ENCODE results near the gene PPP1R14B. TPM values are rescaled to one million over a fixed set of nuclear protein-coding genes. Genes with fewer than 3 reads are reported as not detected.
A peak's percentile ranks its signal among the peaks of the same experiment; 100 is the strongest.

PPP1R14B gene
- total RNA-seq, 1 experiment from 2014 or later, result 467 TPM

GRCh38 chr11:64260147-64260708 is 13.5 kb upstream of the PPP1R14B start:
- DNase-seq (ENCODE audit: low read depth in 1 of 2, low spot score in 2 of 2), result no peak

DNA sequence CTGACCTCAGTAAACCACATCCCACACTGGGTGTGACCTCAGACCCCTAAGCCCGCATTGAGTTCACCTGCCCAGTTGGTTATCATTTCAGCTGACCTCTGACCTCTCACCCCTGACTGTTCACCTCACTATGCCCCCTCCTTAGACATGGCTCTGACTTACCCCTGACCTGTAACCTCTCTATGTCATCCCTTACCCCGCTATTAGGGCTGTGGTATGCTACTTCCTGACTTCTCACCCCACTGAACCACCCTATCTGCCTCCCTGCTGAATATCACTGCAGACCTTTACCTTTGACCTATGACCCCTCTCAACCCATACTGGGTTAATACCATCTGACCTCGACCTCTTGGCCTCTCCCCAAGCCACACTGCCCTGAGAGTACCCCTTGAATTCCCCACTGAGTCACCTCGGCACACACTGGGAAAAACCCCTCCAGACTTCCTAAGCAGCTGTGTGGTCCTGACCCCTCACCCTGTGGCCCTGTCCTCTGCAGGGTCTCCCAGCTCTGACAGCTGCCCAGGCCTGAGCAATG is 12.9 kb upstream of the PPP1R14B start:
- no peak for DNase-seq (ENCODE audit: low read depth in 1 of 2, low spot score in 2 of 2)

More at GRCh38 chr11:64260147-64260708, 13.5 kb upstream of the PPP1R14B start:
- no peak overlapping the region for H3K4me3 ChIP-seq
- H3K27me3 ChIP-seq (replicated peaks), result no peaks in the 10 kb centered on the region
- H3K36me3 ChIP-seq, result peaks cover 93% of the 10 kb centered on the region
- no peak overlapping the region for H3K27ac ChIP-seq
- H3K9me3 ChIP-seq (replicated peaks), result no peaks in the 10 kb centered on the region
- H3K4me1 ChIP-seq (replicated peaks), result peaks cover 19% of the 10 kb centered on the region

GRCh38 chr11:64258946-64259532 is 12.3 kb upstream of the PPP1R14B start:
- H3K9me3 ChIP-seq (replicated peaks), result no peaks in the 10 kb centered on the region
- no peaks in the 10 kb centered on the region for H3K27me3 ChIP-seq (replicated peaks)
- no peak overlapping the region for H3K4me3 ChIP-seq
- H3K27ac ChIP-seq, result no peak overlapping the region
- peaks cover 97% of the 10 kb centered on the region for H3K36me3 ChIP-seq
- DNase-seq (ENCODE audit: low read depth in 1 of 2, low spot score in 2 of 2), result no peak
- peaks cover 19% of the 10 kb centered on the region for H3K4me1 ChIP-seq (replicated peaks)

More for the DNA sequence above, 12.9 kb upstream of the PPP1R14B start:
- Histone ChIP-seq H3K9me3 (replicated peaks) (no peaks in the 10 kb centered on the region), H3K4me1 (replicated peaks) (peaks cover 19% of the 10 kb centered on the region), H3K27me3 (replicated peaks) (no peaks in the 10 kb centered on the region), H3K4me3 (no peak overlapping the region), H3K36me3 (peaks cover 97% of the 10 kb centered on the region), H3K27ac (no peak overlapping the region)

DNA sequence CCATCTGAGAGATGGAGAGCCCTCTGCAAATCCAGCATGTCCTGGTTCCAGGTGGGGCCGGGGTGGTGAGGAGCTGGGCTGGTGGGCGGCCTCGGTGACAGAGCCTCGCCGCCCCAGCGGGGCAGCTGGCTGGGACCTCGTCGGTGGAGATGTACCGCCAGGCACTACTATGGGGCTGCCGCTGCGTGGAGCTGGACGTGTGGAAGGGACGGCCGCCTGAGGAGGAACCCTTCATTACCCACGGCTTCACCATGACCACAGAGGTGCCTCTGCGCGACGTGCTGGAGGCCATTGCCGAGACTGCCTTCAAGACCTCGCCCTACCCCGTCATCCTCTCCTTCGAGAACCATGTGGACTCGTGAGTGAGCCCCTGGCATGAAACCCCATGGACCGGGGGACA is 11.6 kb upstream of the PPP1R14B start:
- H3K27ac ChIP-seq, result no peak overlapping the region
- H3K27me3 ChIP-seq (replicated peaks), result no peaks in the 10 kb centered on the region
- no peak for DNase-seq (ENCODE audit: low read depth in 1 of 2, low spot score in 2 of 2)
- H3K36me3 ChIP-seq, result peaks cover 90% of the 10 kb centered on the region
- H3K9me3 ChIP-seq (replicated peaks), result no peaks in the 10 kb centered on the region
- H3K4me3 ChIP-seq, result no peak overlapping the region
- H3K4me1 ChIP-seq (replicated peaks), result peaks cover 16% of the 10 kb centered on the region

GRCh38 chr11:64256300-64256699 is 9.6 kb upstream of the PPP1R14B start:
- Histone ChIP-seq H3K4me3 (no peak overlapping the region), H3K9me3 (replicated peaks) (peaks cover 3% of the 10 kb centered on the region; the same call in 1 of the 2 replicates), H3K27ac (no peak overlapping the region), H3K4me1 (replicated peaks) (peaks cover 18% of the 10 kb centered on the region), H3K36me3 (peaks cover 77% of the 10 kb centered on the region), H3K27me3 (replicated peaks) (no peaks in the 10 kb centered on the region)
- DNase-seq (ENCODE audit: low read depth in 1 of 2, low spot score in 2 of 2), result no peak

GRCh38 chr11:64255135-64256128 is 8.7 kb upstream of the PPP1R14B start:
- Histone ChIP-seq H3K27me3 (replicated peaks) (no peaks in the 10 kb centered on the region), H3K4me1 (replicated peaks) (peaks cover 25% of the 10 kb centered on the region), H3K36me3 (peaks cover 70% of the 10 kb centered on the region), H3K27ac (no peak overlapping the region), H3K9me3 (replicated peaks) (peaks cover 3% of the 10 kb centered on the region; the same call in 1 of the 2 replicates), H3K4me3 (no peak overlapping the region)
- DNase-seq (ENCODE audit: low read depth in 1 of 2, low spot score in 2 of 2), result no peak

- no peak for DNase-seq (ENCODE audit: low read depth in 1 of 2, low spot score in 2 of 2)
- Histone ChIP-seq H3K27me3 (replicated peaks) (no peaks in the 10 kb centered on the region), H3K36me3 (peaks cover 59% of the 10 kb centered on the region), H3K9me3 (replicated peaks) (peaks cover 3% of the 10 kb centered on the region; the same call in 1 of the 2 replicates), H3K4me1 (replicated peaks) (peaks cover 25% of the 10 kb centered on the region), H3K4me3 (no peak overlapping the region), H3K27ac (no peak overlapping the region)
Observed at GRCh38 chr11:64254326-64254725, 7.6 kb upstream of the PPP1R14B start.

GRCh38 chr11:64253481-64253880 is 6.7 kb upstream of the PPP1R14B start:
- no peak for DNase-seq (ENCODE audit: low read depth in 1 of 2, low spot score in 2 of 2)

GRCh38 chr11:64253043-64253442 is 6.3 kb upstream of the PPP1R14B start:
- Histone ChIP-seq H3K36me3 (peaks cover 46% of the 10 kb centered on the region), H3K27ac (no peak overlapping the region), H3K9me3 (replicated peaks) (peaks cover 3% of the 10 kb centered on the region; the same call in 1 of the 2 replicates), H3K4me3 (no peak overlapping the region; the same call in 1 of the 2 replicates), H3K27me3 (replicated peaks) (no peaks in the 10 kb centered on the region), H3K4me1 (replicated peaks) (peaks cover 25% of the 10 kb centered on the region)
- no peak for DNase-seq (ENCODE audit: low read depth in 1 of 2, low spot score in 2 of 2)

More at GRCh38 chr11:64253481-64253880, 6.7 kb upstream of the PPP1R14B start:
- Histone ChIP-seq H3K36me3 (peaks cover 51% of the 10 kb centered on the region), H3K27me3 (replicated peaks) (no peaks in the 10 kb centered on the region), H3K9me3 (replicated peaks) (peaks cover 3% of the 10 kb centered on the region; the same call in 1 of the 2 replicates), H3K27ac (no peak overlapping the region), H3K4me3 (no peak overlapping the region), H3K4me1 (replicated peaks) (peaks cover 25% of the 10 kb centered on the region)

DNA sequence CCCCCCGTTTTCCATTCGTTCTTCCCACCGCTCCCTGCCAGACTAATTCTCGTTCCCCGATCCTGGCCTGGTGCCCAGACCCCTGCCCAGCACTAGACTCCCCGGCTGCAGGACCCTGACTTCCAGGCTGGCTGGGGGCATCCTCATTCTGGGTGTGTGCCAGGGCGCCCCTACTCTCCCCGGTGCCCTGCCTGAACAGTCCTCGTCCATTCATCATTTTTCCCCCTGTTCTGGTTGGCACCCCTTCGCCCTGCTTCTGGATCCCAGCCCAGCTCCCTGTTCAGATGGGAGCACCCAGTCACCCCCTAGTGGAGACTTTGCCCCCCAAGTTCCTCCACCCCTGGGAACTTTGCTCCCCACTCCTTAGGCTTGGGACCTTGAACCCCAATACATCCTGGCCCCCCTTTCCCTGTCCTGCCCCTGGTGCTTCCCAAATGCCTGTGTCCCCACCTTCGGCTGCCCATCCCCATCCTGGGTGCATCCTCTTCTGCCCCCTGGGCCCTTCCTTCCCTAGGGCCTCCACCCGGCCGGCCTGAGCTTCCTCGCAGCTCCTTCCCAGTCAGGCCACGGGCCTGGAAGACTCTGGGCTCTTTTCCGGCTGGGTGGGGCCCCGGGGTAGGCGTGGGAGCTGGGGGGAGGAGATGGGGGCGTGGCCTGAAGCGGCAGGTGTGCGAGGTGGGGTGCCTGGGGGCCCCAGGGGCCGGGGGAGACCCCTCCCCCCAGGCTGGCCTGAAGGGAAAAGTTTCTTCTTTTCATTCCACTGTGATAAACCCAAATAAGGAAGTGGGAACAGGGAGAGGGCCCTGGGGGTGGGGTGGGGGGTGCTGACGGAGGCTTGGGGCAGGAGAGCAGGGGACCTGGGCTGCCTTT is 5.5 kb upstream of the PPP1R14B start:
- peaks cover 34% of the 10 kb centered on the region for H3K4me1 ChIP-seq (replicated peaks)
- H3K36me3 ChIP-seq, result peaks cover 38% of the 10 kb centered on the region
- peak; percentile 57 to 74 for DNase-seq (ENCODE audit: low read depth in 1 of 2, low spot score in 2 of 2)
- peak overlapping the region; percentile 95 for H3K4me3 ChIP-seq
- peaks cover 3% of the 10 kb centered on the region; the same call in 1 of the 2 replicates for H3K9me3 ChIP-seq (replicated peaks)
- H3K27ac ChIP-seq, result peak overlapping the region; percentile 37
- no peaks in the 10 kb centered on the region for H3K27me3 ChIP-seq (replicated peaks)

GRCh38 chr11:64251753-64252002 is 4.9 kb upstream of the PPP1R14B start:
- Histone ChIP-seq H3K4me3 (peak overlapping the region; percentile 95), H3K27me3 (replicated peaks) (no peaks in the 10 kb centered on the region), H3K4me1 (replicated peaks) (peaks cover 38% of the 10 kb centered on the region), H3K36me3 (peaks cover 34% of the 10 kb centered on the region), H3K27ac (peak overlapping the region; percentile 37), H3K9me3 (replicated peaks) (peaks cover 3% of the 10 kb centered on the region; the same call in 1 of the 2 replicates)
- peak in 1 of 2 experiments; percentile 43 for DNase-seq (ENCODE audit: low read depth in 1 of 2, low spot score in 2 of 2)

DNA sequence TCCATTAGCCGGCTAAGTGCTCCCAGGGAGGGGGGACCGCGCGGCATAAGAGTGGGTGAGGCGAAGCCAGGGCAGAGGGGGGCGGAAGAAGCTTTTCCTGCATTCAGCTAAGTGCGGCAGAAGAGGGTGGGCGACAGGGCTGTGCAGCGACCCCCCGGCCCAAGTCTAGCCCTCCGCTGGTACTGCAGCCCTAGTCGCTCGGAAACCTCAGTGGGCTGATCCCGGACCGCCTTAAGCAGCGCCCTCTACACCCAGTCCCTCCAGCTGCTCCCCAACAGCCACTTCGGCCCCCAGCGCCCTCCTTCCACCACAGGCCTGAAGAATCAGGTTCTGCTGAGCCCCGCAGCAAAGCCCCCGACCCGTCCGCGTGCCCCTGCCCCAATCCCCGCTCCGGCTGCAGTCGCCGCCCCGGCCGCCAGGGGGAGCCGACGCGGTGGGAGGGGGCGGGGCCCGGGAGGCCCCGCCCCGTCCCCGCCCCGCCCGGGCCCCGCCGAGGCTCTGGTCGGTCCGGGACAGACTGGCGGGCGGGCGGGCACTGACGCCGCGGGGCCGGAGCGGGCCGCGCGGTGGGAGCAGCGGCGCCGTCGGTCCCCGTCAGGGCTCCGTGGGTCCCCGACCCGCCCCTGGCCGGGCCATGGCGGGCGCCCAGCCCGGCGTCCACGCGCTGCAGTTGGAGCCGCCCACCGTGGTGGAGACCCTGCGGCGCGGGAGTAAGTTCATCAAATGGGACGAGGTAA is 4.4 kb upstream of the PPP1R14B start, which contains the start of gene PLCB3:
Gene PLCB3, plus strand, starts transcription at position 515 of the 737 bp plus-strand sequence. Its CDS starts 120 bp downstream, at position 635.
- peaks cover 31% of the 10 kb centered on the region for H3K36me3 ChIP-seq
- H3K4me1 ChIP-seq (replicated peaks), result peaks cover 39% of the 10 kb centered on the region
- peak in 1 of 2 experiments; percentile 67 for DNase-seq (ENCODE audit: low read depth in 1 of 2, low spot score in 2 of 2)
- H3K27ac ChIP-seq, result peak within 1 kb of the TSS; percentile 37
- peak within 1 kb of the TSS; percentile 95 for H3K4me3 ChIP-seq
- no peaks in the 10 kb centered on the region for H3K27me3 ChIP-seq (replicated peaks)
- peaks cover 3% of the 10 kb centered on the region; the same call in 1 of the 2 replicates for H3K9me3 ChIP-seq (replicated peaks)

All from SJSA1 (cell line).